H1 (cell line): Measurements from ENCODE around the gene CCNC. TPM values are rescaled to one million over a fixed set of nuclear protein-coding genes. Genes with fewer than 3 reads are reported as not detected.

Experiments used
- MAFK ChIP-seq: IDR thresholded peaks from 2 replicates; pipeline ENCODE4 v1.6.1; 2012; ENCODE audit warnings: low read depth, mild to moderate bottlenecking, improper control_type of control experiment, low read length
- SAP30 ChIP-seq: fragments of 300-600 bp; sonication (generic); IDR thresholded peaks from 2 replicates; pipeline ENCODE4 v1.7.1; 2012; ENCODE audit warnings: low read length, moderate library complexity, mild to moderate bottlenecking, inconsistent platforms; ENCODE audit not compliant: insufficient read depth, insufficient replicate concordance
- SIN3A ChIP-seq, 2 experiments: IDR thresholded peaks in 1 of 2; conservative IDR thresholded peaks in 1 of 2; 2 replicates each; pipeline ENCODE4 v1.6.1; 2011 to 2012; ENCODE audit warnings: low read length in 2 of 2, improper control_type of control experiment in 1 of 2, low read depth in 1 of 2, mild to moderate bottlenecking in 1 of 2
- ZNF274 ChIP-seq: IDR thresholded peaks from 2 replicates; pipeline ENCODE4 v1.7.0; 2012; ENCODE audit warnings: low read length, borderline replicate concordance; ENCODE audit errors: extremely low read depth
- polyA plus RNA-seq, 7 experiments: library from polyadenylated mRNA; depleted of rRNA in 3 of 7; stranded (reverse) in 5 of 7; unstranded in 2 of 7; fragments of >200 nt in 5 of 7; fragments of 200-250 nt in 2 of 7; gene quantifications; 1 replicate in 5 of 7; 2 replicates in 1 of 7; 4 replicates in 1 of 7; pipeline versions ENCODE4 v1.2.1 to v1.2.3, GENCODE V29; 2011 to 2013; ENCODE audit warnings: missing spikeins in 2 of 7, mixed read lengths in 2 of 7
- total RNA-seq: library from RNA; stranded (reverse); fragmentation: NEBNext Ultra II Directional; extraction: Animal tissue kit (Norgen Biotek cat#: 25700); gene quantifications from 2 replicates; pipeline ENCODE4 v1.2.1, GENCODE V29; 2021

The CCNC gene
- total and polyA plus RNA-seq, 2 of the 8 experiments (the other 6 are each of a cell fraction or from before 2014, with no cell fraction given) = 45.4 to 107 TPM

GRCh38 chr6:99614430-99615186 lies 46.1 kb upstream of the CCNC start (continued):
- TF ChIP-seq SIN3A (conservative IDR thresholded peaks at IDR 0.05 in 1 of 2, IDR thresholded peaks at IDR 0.05 in 1 of 2; ENCODE audit: low read depth in 1 of 2, low read length in 2 of 2) (no peak), MAFK (no peak), SAP30 (no peak), ZNF274 (no peak)
- TF ChIP-seq, all 59 proteins: peak for 8
